OCI-LY3 (cell line): ENCODE results near the gene GRIP1.

ENCODE experiments used
- H2AFZ ChIP-seq: fragments of 200-600, 300-600 bp; shearing (Covaris generic); 2 replicates; pipeline ENCODE4 v1.6.0; 2014; ENCODE audit warnings: antibody characterized with exemption, low read depth, low read length
- H3K27ac ChIP-seq: fragments of 200-600, 300-600 bp; sonication (generic); 2 replicates; pipeline ENCODE4 v1.5.1; 2014; ENCODE audit warnings: mild to moderate bottlenecking, low read length, moderate library complexity, mixed read lengths
- H3K27me3 ChIP-seq: fragments of 200-600, 300-600 bp; sonication (generic); 2 replicates; pipeline ENCODE4 v1.6.1; 2014; ENCODE audit warnings: low read depth, low read length, mixed read lengths
- H3K36me3 ChIP-seq: fragments of 200-600, 300-600 bp; sonication (generic); replicated peaks from 2 replicates; pipeline ENCODE3; 2014; ENCODE audit warnings: low read depth, low read length, mixed read lengths
- H3K4me1 ChIP-seq: fragments of 300-600, 200-600 bp; sonication (generic); 2 replicates; pipeline ENCODE4 v1.6.1; 2014; ENCODE audit warnings: low read length, mixed read lengths
- H3K4me2 ChIP-seq: fragments of 200-600, 300-600 bp; sonication (generic); 2 replicates; pipeline ENCODE4 v1.6.1; 2014; ENCODE audit warnings: low read length, mixed read lengths
- H3K4me3 ChIP-seq: fragments of 300-600, 200-600 bp; sonication (generic); 2 replicates; pipeline ENCODE4 v1.5.1; 2014; ENCODE audit warnings: antibody characterized with exemption, mild to moderate bottlenecking, low read length, moderate library complexity
- H3K79me2 ChIP-seq: fragments of 300-600, 200-600 bp; shearing (Covaris generic); 2 replicates; pipeline ENCODE4 v1.6.1; 2014; ENCODE audit warnings: mild to moderate bottlenecking, low read length, mixed read lengths
- H3K9ac ChIP-seq: fragments of 300-600, 200-600 bp; shearing (Covaris generic); 2 replicates; pipeline ENCODE4 v1.6.0; 2014; ENCODE audit warnings: mild to moderate bottlenecking, low read length, moderate library complexity
- H3K9me3 ChIP-seq: fragments of 200-600, 300-600 bp; shearing (Covaris generic); 2 replicates; pipeline ENCODE4 v1.6.1; 2014; ENCODE audit warnings: low read length, mixed read lengths; ENCODE audit not compliant: insufficient read depth
- H4K20me1 ChIP-seq: fragments of 200-600, 300-600 bp; sonication (generic); 2 replicates; pipeline ENCODE4 v1.6.1; 2016; ENCODE audit warnings: low read length, mixed read lengths; ENCODE audit not compliant: insufficient read depth
- CTCF ChIP-seq: fragments of 200-600, 300-600 bp; sonication (generic); IDR thresholded peaks from 2 replicates; pipeline ENCODE4 v1.5.1; 2014; ENCODE audit warnings: antibody characterized with exemption, low read length, low read depth
- EZH2phosphoT487 ChIP-seq: fragments of 200-600 bp; shearing (Covaris generic); IDR thresholded peaks from 2 replicates; pipeline ENCODE4 v1.6.1; 2018; ENCODE audit warnings: antibody characterized with exemption, mixed run types, low read depth

Gene GRIP1

GRCh38 chr12:66678338-66679275 is at the start of gene GRIP1:
Gene GRIP1 (minus strand): TSS chr12:66679076. CDS start chr12:66678904, 172 bp downstream.
- Histone ChIP-seq H3K36me3 (no peaks in the 10 kb centered on the region), H3K4me1 (peaks cover 20% of the 10 kb centered on the region), H4K20me1 (no peaks in the 10 kb centered on the region), H3K27ac (no peak within 1 kb of the TSS), H3K27me3 (peaks cover 15% of the 10 kb centered on the region), H3K9ac (no peak within 1 kb of the TSS), H2AFZ (no peak within 1 kb of the TSS), H3K79me2 (no peaks in the 10 kb centered on the region), H3K4me3 (no peak within 1 kb of the TSS), H3K4me2 (no peak within 1 kb of the TSS), H3K9me3 (no peaks in the 10 kb centered on the region)
- TF ChIP-seq CTCF (no peak), EZH2phosphoT487 (no peak)

- TF ChIP-seq EZH2phosphoT487 (no peak), CTCF (no peak)
- no peaks in the 10 kb centered on the region for H4K20me1 ChIP-seq
- H2AFZ ChIP-seq, result no peak overlapping the region
- no peaks in the 10 kb centered on the region for H3K9me3 ChIP-seq
- H3K27me3 ChIP-seq, result no peaks in the 10 kb centered on the region
- H3K79me2 ChIP-seq, result no peaks in the 10 kb centered on the region
- H3K36me3 ChIP-seq, result no peaks in the 10 kb centered on the region
- no peaks in the 10 kb centered on the region for H3K4me1 ChIP-seq
- H3K9ac ChIP-seq, result no peak overlapping the region
- H3K27ac ChIP-seq, result no peak overlapping the region
- H3K4me2 ChIP-seq, result no peak overlapping the region
- H3K4me3 ChIP-seq, result no peak overlapping the region
Observed at GRCh38 chr12:66726556-66726955, 47.7 kb upstream of the GRIP1 start.

GRCh38 chr12:66725031-66725430 is 46.2 kb upstream of the GRIP1 start:
- no peaks in the 10 kb centered on the region for H3K9me3 ChIP-seq
- H3K36me3 ChIP-seq, result no peaks in the 10 kb centered on the region
- H3K4me2 ChIP-seq, result no peak overlapping the region
- no peak overlapping the region for H3K4me3 ChIP-seq
- no peaks in the 10 kb centered on the region for H3K79me2 ChIP-seq
- H2AFZ ChIP-seq, result no peak overlapping the region
- no peaks in the 10 kb centered on the region for H3K27me3 ChIP-seq
- TF ChIP-seq CTCF (no peak), EZH2phosphoT487 (no peak)
- H3K9ac ChIP-seq, result no peak overlapping the region
- H3K4me1 ChIP-seq, result no peaks in the 10 kb centered on the region
- no peak overlapping the region for H3K27ac ChIP-seq
- H4K20me1 ChIP-seq, result no peaks in the 10 kb centered on the region

GRCh38 chr12:66724616-66725015 is 45.7 kb upstream of the GRIP1 start:
- Histone ChIP-seq H3K4me3 (no peak overlapping the region), H4K20me1 (no peaks in the 10 kb centered on the region), H3K27ac (no peak overlapping the region), H3K4me2 (no peak overlapping the region), H3K9ac (no peak overlapping the region), H2AFZ (no peak overlapping the region), H3K79me2 (no peaks in the 10 kb centered on the region), H3K36me3 (no peaks in the 10 kb centered on the region), H3K4me1 (no peaks in the 10 kb centered on the region), H3K27me3 (no peaks in the 10 kb centered on the region), H3K9me3 (no peaks in the 10 kb centered on the region)
- TF ChIP-seq CTCF (no peak), EZH2phosphoT487 (no peak)
